HFFc6 (cell line): ENCODE measurements around the gene MPC2. TPM values are rescaled to one million over a fixed set of nuclear protein-coding genes. Genes with fewer than 3 reads are reported as not detected.
A peak's percentile ranks its signal among the peaks of the same experiment; 100 is the strongest.

Source experiments
- DNase-seq: peaks from one replicate; pipeline ENCODE4 v3.0.0-alpha.2; 2018
- H3K27ac Mint-ChIP-seq: 2 replicates; pipeline ENCODE4 v1.8.0; 2020; ENCODE audit warnings: mild to moderate bottlenecking, mixed read lengths
- H3K27me3 Mint-ChIP-seq: 2 replicates; pipeline ENCODE4 v1.8.0; 2021; ENCODE audit warnings: mild to moderate bottlenecking, moderate library complexity, mixed read lengths; ENCODE audit not compliant: insufficient read depth
- H3K36me3 Mint-ChIP-seq: 2 replicates; pipeline ENCODE4 v1.8.0; 2021; ENCODE audit warnings: low read depth, mixed read lengths
- H3K4me1 Mint-ChIP-seq: 2 replicates; pipeline ENCODE4 v1.8.0; 2020; ENCODE audit warnings: low read depth, mixed read lengths
- H3K4me3 Mint-ChIP-seq: 2 replicates; pipeline ENCODE4 v1.8.0; 2020; ENCODE audit warnings: mild to moderate bottlenecking, moderate library complexity, mixed read lengths
- H3K9me3 Mint-ChIP-seq: 2 replicates; pipeline ENCODE4 v1.8.0; 2020; ENCODE audit warnings: mild to moderate bottlenecking, mixed read lengths
- CTCF ChIP-seq: fragments of 200-600 bp; sonication (generic); IDR thresholded peaks from 2 replicates; pipeline ENCODE4 v1.5.0; 2021; ENCODE audit warnings: antibody characterized with exemption, mild to moderate bottlenecking
- total RNA-seq, 6 experiments: library from RNA; stranded (reverse); fragmentation: NEBNext Ultra II Directional; extraction: Animal tissue kit (Norgen Biotek cat#: 25700); gene quantifications; 2 replicates in 1 of 6; 3 replicates in 5 of 6; pipeline ENCODE4 v1.2.3, GENCODE V29; 2021

The MPC2 gene
- total RNA-seq, 6 experiments from 2014 or later = 109 to 124 (median 119) TPM

- peaks cover 11% of the 10 kb centered on the region for H3K9me3 Mint-ChIP-seq
- TF ChIP-seq CTCF = no peak
- DNase-seq = no peak
- peaks cover 14% of the 10 kb centered on the region for H3K36me3 Mint-ChIP-seq
- H3K4me3 Mint-ChIP-seq = no peak overlapping the region; the same call in 1 of the 2 replicates
- H3K4me1 Mint-ChIP-seq = peaks cover 12% of the 10 kb centered on the region
- peak overlapping the region; percentile 2; the same call in 1 of the 2 replicates for H3K27ac Mint-ChIP-seq
- no peaks in the 10 kb centered on the region; the same call in 1 of the 2 replicates for H3K27me3 Mint-ChIP-seq
Measured at GRCh38 chr1:167910530-167910929, 26.3 kb downstream of the MPC2 start.

- Mint-ChIP-seq H3K4me3 (no peak overlapping the region), H3K9me3 (peaks cover 11% of the 10 kb centered on the region), H3K36me3 (peaks cover 12% of the 10 kb centered on the region), H3K4me1 (peaks cover 20% of the 10 kb centered on the region), H3K27me3 (no peaks in the 10 kb centered on the region), H3K27ac (no peak overlapping the region; the same call in 1 of the 2 replicates)
- no peak for DNase-seq
- no peak for TF ChIP-seq CTCF
Measured at GRCh38 chr1:167909691-167910180, 27.1 kb downstream of the MPC2 start.

DNA sequence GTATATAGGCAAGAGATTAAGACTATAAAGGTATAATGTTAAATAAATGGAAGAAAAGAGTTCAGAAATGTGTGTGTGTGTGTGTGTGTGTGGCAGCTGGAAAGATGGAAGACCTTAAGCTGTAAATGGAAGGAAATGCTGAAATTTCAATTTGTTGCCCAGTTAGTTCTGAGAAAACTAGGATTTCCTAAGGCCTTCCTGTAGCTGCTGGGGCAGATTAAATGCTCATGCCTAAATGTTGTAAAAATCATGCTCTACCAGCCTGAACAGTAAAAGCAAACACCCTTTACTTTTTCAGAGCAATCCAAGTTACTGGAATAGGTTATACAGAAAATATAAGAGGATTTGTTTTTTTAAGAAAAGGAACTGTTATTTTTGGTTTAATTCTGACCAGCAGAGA lies 31.2 kb downstream of the MPC2 start:
- DNase-seq = no peak
- Mint-ChIP-seq H3K36me3 (peaks cover 12% of the 10 kb centered on the region), H3K4me3 (no peak overlapping the region), H3K9me3 (peaks cover 11% of the 10 kb centered on the region), H3K4me1 (peaks cover 45% of the 10 kb centered on the region), H3K27ac (peak overlapping the region; percentile 69; the same call in 1 of the 2 replicates), H3K27me3 (no peaks in the 10 kb centered on the region)
- TF ChIP-seq CTCF = no peak

DNA sequence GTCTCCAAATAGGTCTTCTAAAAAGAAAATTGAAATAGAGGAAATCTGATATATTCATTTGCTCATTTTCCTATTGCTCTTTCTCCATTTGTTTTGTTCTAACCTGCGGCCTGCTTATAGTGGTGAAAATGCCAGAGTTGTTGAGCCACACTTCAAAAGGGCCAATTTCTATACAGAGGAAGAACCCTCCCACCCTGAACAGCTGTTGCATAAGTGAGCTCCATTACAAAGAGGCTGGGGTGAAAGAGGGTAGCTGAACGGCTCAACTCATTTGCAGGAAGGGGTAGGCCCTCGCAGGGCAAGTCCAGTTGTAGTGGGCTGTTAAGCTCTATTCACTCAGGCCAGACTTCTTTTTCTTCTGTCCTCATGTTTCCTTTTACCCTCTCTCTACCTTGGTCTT lies 31.7 kb downstream of the MPC2 start:
- H3K36me3 Mint-ChIP-seq = peaks cover 9% of the 10 kb centered on the region
- H3K4me3 Mint-ChIP-seq = 0 out of 2 replicates have a peak overlapping the region, but pooled peaks have one; percentile 52
- H3K9me3 Mint-ChIP-seq = peaks cover 8% of the 10 kb centered on the region
- TF ChIP-seq CTCF = no peak
- H3K27ac Mint-ChIP-seq = peak overlapping the region; percentile 69
- DNase-seq = no peak
- H3K4me1 Mint-ChIP-seq = peaks cover 41% of the 10 kb centered on the region
- H3K27me3 Mint-ChIP-seq = no peaks in the 10 kb centered on the region

GRCh38 chr1:167904652-167905130 lies 32.2 kb downstream of the MPC2 start:
- Mint-ChIP-seq H3K4me3 (peak overlapping the region; percentile 52), H3K4me1 (peaks cover 42% of the 10 kb centered on the region), H3K36me3 (peaks cover 4% of the 10 kb centered on the region; the same call in 1 of the 2 replicates), H3K27me3 (no peaks in the 10 kb centered on the region), H3K9me3 (peaks cover 4% of the 10 kb centered on the region; the same call in 1 of the 2 replicates), H3K27ac (peak overlapping the region; percentile 69)
- peak; percentile 80 for DNase-seq
- TF ChIP-seq CTCF = 0 out of 2 replicates have a peak, but pooled peaks have one; percentile 4
